Diencephalon (tissue), 1 donor: ENCODE results near the gene LDLRAP1. TPM values are rescaled to one million over a fixed set of nuclear protein-coding genes. Genes with fewer than 3 reads are reported as not detected.

Experiments used
- total RNA-seq: library from RNA; depleted of rRNA; stranded (reverse); fragments of >200 nt; gene quantifications from one replicate; pipeline ENCODE4 v1.2.3, GENCODE V29; 2014

The LDLRAP1 gene, protein sequence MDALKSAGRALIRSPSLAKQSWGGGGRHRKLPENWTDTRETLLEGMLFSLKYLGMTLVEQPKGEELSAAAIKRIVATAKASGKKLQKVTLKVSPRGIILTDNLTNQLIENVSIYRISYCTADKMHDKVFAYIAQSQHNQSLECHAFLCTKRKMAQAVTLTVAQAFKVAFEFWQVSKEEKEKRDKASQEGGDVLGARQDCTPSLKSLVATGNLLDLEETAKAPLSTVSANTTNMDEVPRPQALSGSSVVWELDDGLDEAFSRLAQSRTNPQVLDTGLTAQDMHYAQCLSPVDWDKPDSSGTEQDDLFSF
- 1.2 TPM for total RNA-seq

DNA sequence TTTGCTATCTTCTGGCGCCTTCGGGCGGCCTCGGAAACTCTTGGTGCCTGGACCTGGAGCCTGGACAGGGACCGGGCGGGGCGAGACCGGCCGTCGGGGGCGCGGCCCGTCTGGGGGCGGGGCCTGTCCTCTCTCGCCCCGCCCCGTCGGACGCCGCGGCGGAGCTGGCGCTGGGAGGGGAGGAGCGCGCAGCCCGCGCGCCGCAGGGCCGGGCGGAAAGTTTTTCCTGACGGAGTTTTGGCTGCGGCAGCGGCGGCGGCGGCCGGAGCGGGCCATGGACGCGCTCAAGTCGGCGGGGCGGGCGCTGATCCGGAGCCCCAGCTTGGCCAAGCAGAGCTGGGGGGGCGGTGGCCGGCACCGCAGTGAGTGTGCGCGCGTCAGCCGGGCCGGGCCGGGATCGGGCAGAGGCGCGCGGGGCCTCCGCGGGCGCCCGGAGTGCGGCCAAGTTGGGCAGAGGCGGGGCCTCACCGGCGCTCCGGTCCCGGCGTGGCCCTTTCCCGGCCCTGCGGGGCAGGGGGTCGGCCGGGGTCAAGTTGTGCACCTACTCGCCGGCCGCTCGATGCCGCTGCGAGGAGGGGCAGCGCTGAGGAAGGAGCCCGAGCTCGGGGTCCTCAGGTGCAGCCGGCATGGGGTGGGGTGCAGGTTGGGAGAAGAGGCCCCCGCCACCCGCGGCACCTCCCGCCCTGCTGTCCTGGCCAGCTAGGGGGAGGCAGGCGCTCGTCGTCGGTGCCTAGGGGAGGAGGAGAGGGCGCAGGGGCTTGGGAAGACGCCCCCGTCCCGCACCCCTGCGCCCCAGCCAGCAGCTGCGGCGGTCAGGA is at the start of gene LDLRAP1:
LDLRAP1 (plus strand) TSS at position 182 of the 818 bp plus-strand sequence; CDS start at position 275, 93 bp downstream.

DNA sequence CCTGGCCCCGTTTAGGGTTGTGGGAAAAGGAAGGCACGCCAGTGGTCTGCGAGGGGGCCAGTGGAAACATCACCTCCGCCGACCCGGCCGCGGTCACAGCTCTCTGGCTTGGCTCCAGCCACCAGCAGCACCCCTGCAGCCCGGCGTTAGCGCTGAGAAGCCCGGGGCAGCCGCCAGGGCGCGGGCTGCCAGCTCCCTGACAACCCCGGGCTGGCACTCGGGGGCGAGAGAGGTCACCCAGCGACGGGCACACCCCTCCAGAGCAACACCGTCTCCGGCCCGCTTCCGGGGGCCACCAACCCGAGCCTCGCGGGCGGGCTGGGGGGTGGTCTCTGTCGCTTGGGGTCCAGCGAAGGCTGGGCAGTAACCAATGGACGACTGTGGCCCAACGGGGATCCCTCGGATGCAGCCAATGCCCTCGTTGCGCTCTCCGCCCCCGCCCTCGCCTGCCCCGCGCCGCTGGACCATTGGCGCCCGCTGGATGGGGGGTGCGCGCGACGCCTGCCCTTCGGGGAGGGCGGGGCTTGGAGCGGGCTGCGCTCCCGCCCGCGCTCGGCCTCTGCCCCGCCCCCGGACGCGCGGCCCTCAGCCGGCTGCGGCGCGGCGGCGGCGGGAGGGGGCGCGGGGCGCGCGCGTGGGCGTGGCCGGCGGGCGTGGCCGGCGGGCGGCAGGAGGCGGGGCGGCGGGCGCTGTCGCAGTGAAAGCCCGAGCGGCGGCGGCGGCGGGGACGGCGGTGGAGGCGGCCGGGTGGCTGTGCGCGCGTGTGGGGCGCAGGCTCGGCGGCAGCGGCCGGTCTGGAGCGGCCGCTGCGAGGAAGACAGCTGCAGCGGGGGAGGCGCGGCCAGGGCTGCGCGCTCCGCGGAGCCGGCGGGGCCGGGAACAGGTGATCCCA is 72.9 kb downstream of the LDLRAP1 start, which contains the start of gene MAN1C1:
MAN1C1 (plus strand) TSS at position 697 of the 892 bp plus-strand sequence. CDS start 1,007 bp downstream, outside the sequence.

Other genes starting within 250 kb of the LDLRAP1 start
- 123 TPM for gene TMEM50A, start 205.3 kb upstream of the LDLRAP1 start, total RNA-seq
- gene RHCE, start 122.8 kb upstream of the LDLRAP1 start, total RNA-seq = 1.4 TPM
- gene MACO1, start 112.7 kb upstream of the LDLRAP1 start, total RNA-seq = 50.7 TPM
- 11.1 TPM for gene MAN1C1, start 73.2 kb downstream of the LDLRAP1 start, total RNA-seq